ENCODE results near the gene SLC25A23.
"Not testable (repeated sequence)": the region's sequence is repeated elsewhere in the genome, so short reads cannot be mapped to it uniquely, and the experiment has no call there.

Gene SLC25A23

DNA sequence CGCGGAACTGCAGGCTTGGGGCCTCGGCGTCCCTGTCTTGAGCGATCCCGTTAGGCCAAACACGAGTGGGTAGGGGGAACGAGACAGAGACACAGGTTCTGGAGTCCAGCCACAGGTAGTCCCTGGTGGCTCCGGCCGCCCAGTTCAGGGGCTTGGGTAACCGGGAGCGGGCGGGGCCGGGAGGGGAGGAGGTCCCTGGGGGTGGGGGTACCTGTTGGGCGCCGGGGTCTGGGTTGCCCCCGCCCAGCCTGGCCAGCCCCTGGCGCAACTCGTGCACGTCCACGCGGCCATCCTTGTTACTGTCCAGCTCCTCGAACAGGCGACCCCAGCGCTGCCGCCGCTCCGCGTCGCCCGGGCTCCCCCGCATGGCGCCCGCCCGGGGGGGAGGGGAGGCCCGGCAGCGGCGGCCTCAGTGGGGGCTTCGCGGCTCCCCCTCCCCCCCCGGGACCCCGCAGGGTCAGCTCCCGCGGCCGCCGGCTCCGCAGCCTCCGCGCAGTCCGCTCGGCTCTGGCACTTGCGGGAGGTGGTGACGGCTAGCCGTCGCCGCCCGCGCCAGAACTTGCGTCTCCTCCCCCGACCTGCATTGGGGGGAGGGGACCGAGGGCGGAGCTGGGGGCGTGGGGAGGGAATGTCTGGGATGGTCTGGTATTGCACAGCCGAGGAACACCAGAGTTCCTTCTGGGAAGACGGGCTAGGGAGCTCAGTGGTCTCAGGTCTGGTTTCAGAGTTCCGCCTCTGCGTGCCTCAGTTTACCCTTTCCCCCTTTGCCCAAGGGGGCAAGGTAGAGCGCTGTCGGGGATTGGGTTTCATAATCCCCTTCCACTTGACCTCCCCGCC, at the start of gene SLC25A23:
SLC25A23 (minus strand) TSS at position 531 of the 837 bp plus-strand sequence; CDS start at position 367, 164 bp downstream.
- DNase-seq (ENCODE audit: low read depth): peak; percentile 46

DNA sequence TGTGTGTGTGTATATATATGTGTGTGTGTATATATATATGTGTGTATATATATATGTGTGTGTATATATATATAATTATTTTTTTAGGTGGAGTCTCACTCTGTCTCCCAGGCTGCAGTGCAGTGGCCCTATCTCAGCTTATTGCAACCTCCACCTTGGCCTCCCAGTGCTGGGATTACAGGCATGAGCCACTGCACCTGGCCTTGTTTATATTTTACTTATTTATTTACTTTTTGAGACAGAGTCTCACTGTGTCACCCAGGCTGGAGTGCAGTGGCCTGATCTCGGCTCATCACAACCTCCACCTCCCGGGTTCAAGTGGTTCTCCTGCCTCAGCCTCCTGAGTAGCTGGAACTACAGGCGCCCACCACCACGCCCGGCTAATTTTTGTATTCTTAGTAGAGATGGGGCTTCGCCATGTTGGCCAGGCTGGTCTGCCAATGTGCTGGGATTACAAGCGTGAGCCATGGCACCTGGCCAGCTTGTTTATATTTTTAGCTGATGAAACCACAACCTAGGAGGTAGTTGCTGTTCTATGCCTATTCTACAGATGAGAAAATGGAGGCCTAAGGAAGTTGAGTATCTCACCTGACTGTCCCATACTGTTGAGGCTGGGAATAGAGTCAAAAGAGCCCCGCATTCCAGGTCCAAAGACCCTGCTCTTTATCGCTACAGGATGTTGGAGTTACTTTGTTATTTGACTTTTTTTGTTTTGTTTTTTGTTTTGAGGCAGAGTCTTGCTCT, 48.6 kb upstream of the SLC25A23 start:
- not testable (repeated sequence) for DNase-seq (ENCODE audit: low read depth)

DNA sequence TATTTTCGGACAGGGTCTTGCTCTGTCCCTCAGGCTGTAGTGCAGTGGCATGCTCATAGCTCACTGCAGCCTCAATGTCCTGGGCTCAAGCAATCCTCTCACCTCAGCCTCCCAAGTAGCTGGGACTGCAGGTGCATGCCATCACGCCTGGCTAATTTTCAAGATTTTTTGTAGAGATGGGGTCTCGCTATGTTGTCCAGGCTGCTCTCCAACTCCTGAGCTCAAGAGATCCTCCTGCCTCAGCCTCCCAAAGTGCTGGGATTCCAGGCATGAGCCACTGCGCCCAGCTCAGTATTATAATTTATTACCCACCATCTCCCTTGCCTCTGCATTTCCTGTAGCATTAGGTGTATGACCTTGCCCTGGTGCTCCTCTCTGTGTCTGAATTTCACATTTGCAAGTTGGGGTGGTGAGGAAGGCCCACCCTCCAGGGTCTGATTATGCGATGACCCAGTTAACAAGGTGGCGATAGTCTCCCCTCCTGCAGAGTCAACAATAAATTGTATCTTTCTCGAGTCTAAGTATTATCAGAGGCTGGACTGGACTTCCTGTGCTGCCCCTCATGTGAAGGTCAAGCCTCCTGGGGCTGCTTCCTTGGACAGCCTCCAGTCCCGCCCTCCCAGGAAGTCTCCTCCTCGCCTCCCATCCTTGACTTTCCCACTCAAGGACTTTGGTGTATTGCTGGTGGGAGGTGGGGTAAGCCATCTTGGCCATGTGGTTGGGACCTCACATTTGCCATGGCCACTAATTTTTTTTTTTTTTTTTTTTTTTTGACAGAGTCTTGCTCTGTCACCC, 44.0 kb upstream of the SLC25A23 start:
- no peak for DNase-seq (ENCODE audit: low read depth)

GRCh38 chr19:6501740-6502648, 42.4 kb upstream of the SLC25A23 start, which contains the start of gene TUBB4A:
Gene TUBB4A, minus strand, starts transcription at chr19:6502309. Its CDS starts 97 bp downstream, at chr19:6502212.
- no peak for DNase-seq (ENCODE audit: low read depth)

DNA sequence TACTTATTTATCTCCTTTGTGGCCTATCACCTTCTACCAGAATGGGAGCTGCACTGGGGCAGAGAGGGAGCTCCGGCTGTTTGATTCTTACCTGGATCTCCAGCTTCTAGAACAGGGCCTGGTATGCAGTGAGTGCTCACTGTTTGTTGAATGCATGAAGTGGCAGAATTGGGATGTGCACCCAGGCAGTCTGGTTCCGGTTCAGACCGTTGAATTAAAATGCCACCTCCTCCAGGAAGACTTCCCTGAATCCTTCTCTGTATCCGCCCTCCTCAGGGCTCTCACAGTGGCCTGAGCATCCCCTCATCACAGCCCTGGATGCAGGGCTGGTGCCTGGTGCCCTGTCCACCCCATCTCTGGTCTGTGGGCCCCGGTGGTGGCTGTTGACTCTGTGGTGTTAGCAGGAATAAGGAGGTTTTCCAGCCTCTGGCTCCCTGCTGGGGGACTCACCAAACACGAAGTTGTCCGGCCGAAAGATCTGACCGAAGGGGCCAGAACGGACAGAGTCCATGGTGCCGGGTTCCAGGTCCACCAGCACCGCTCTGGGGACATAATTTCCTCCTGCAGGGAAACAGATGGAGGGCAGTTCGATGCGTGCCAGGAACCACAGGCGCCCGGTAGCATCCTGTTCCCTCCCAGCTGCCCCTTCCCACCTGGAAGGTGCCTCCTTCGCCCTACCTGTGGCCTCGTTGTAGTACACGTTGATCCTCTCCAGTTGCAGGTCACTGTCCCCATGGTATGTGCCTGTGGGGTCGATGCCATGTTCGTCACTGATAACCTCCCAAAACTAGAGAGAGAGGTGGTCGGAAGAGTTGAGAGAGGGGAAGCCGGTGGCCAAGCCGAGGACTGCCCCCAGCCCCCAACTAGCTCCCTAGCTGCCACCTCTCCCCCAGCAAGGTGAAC, 41.5 kb upstream of the SLC25A23 start:
- DNase-seq (ENCODE audit: low read depth): no peak

DNA sequence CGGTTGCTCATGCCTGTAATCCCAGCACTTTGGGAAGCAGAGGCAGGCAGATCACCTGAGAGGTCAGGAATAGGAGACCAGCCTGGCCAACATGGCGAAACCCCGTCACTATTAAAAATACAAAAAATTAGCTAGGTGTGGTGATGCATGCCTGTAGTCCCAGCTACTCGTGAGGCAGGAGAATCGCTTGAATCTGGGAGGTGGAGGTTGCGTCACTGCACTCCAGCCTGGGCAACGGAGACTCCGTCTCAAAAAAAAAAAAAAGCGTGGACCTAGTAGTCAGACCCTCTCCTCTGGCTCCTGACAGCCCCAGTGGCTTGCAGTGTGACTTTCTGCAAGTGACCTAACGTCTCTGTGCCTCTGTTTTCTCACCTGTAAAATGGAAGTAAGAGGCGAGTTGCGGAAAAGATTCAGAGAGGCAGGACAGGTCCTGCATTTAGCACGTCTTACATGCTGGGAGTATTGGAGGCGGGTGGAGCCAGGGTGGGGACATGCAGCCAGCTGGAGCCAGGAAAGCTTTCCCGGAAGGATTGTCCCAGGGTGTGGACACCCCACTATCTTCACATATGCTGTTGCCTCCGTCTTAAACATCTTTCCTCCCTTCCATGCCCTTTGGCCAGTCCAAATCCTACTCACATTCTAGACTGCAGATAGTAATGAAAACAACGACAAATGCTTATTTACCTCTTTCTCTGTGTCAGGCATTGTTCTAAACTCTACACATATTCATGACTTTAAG, 39.6 kb upstream of the SLC25A23 start:
- no peak for DNase-seq (ENCODE audit: low read depth)

GRCh38 chr19:6498294-6499036, 38.9 kb upstream of the SLC25A23 start:
- DNase-seq (ENCODE audit: low read depth): no peak

- DNase-seq (ENCODE audit: low read depth): no peak
Measured at GRCh38 chr19:6495947-6496346, 36.4 kb upstream of the SLC25A23 start.

- no peak for DNase-seq (ENCODE audit: low read depth)
Measured at GRCh38 chr19:6494438-6495036, 34.9 kb upstream of the SLC25A23 start.

DNA sequence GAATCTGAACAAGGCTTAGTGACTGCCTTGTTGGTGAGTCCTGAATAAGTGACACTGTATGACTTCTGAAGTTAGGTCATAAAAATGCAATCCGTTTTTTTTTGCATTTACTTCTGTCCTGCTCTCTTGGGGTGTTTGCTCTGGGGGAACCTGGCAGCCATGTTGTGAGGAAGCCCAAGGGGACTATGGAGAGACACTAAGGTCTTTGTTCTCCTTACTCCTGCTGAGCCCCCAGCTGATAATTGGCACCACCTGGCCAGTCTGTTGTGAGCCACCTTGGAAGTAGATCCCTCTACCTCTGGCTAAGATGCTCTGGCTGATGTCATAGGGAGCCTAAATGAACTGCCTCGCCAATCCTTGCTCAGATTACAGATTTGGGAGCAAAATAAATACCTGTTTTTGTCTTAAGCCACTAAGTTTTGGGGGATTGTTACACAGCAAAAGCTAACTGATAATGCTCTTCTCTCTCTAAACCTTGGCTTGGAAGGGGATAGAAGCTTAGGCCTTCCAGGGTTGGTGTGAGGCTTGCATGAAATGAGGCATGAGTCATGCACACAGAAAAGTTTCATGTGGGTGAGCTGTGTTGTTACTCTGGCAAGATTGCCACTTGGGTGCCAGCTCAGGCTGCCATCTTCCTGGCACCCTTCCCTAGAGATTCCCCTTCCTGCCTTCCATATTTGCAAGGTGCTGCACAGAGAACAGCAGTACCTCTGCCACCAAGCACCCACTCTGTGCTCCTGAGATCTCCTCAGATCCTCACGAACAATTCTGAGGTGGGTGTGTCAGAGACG, 32.4 kb upstream of the SLC25A23 start:
- no peak for DNase-seq (ENCODE audit: low read depth)

DNA sequence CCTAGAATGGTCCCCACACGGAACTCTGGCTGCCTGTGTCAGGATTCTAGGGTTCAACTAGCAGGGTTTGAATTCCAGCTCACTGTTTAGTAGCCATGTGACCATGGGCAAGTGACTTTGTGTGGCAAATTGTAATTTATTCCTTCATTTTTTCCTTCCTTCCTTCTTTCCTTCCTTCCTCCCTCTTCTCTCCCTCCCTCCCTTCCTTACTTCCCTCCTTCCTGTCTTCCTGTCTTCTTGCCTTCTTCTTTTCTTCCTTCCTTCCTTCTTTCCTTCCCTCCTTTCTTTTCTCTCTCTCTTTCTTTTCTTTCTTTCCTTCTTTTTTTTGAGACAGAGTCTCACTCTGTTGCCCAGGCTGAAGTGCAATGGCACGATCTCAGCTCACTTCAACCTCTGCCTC, 30.5 kb upstream of the SLC25A23 start:
- DNase-seq (ENCODE audit: low read depth): no peak

GRCh38 chr19:6489278-6490061, 29.9 kb upstream of the SLC25A23 start:
- no peak for DNase-seq (ENCODE audit: low read depth)

DNA sequence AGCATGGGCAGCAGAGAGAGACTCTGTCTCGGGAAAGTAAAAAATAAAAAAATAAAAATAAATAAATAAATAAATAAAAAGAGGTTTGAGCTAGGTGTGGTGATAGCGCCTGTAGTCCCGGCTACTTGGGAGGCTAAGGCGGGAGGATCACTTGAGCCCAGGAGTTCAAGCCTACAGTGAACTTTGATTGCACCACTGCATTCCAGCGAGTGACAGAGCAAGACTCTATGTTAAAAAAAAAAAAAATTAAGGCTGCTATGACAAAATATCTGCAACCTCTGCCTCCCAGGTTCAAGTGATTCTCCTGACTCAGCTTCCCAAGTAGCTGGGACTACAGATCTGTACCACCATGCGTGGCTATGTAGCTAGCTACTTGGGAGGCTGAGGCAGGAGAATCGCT, 25.2 kb upstream of the SLC25A23 start:
- DNase-seq (ENCODE audit: low read depth): no peak

- DNase-seq (ENCODE audit: low read depth): no peak
Measured at GRCh38 chr19:6484230-6484629, 24.6 kb upstream of the SLC25A23 start.

DNA sequence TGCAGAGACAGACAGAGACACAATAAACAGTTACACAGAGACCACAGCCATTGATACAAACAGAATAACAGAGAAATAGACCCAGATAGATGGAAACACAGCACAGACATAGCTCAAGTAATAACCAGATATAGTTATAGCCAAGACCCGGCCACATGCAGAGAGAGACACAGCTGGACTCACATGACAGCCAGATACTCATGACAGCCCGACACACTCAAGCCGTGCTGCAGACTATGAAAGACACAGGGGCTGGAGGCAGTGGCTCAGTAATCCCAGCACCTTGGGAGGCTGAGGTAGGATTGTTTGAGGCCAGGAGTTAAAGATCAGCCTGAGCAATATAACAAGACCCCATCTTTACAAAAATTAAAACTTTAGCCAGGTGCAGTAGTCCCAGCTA, 23.6 kb upstream of the SLC25A23 start:
- no peak for DNase-seq (ENCODE audit: low read depth)

DNA sequence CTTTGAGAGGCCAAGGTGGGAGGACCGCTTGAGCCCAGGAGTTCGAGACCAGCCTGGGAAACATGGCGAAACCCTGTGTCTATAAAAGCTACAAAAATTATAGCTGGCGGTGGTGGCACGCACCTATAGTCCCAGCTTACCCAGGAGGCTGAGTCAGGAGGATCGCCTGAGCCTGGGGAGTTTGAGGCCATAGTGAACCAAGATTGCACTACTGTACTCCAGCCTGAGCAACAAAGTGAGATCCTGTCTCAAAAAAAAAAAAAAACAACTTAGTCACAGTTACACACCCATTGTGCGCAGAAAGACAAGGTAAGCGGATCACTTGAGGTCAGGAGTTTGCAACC, 22.7 kb upstream of the SLC25A23 start:
- no peak for DNase-seq (ENCODE audit: low read depth)
